ENCODE data around the gene PPM1G. TPM values are rescaled to one million over a fixed set of nuclear protein-coding genes. Genes with fewer than 3 reads are reported as not detected.
A peak's percentile ranks its signal among the peaks of the same experiment; 100 is the strongest.

PPM1G gene
- total and polyA plus RNA-seq, 2 experiments from 2014 or later: 183 to 201 TPM

DNA sequence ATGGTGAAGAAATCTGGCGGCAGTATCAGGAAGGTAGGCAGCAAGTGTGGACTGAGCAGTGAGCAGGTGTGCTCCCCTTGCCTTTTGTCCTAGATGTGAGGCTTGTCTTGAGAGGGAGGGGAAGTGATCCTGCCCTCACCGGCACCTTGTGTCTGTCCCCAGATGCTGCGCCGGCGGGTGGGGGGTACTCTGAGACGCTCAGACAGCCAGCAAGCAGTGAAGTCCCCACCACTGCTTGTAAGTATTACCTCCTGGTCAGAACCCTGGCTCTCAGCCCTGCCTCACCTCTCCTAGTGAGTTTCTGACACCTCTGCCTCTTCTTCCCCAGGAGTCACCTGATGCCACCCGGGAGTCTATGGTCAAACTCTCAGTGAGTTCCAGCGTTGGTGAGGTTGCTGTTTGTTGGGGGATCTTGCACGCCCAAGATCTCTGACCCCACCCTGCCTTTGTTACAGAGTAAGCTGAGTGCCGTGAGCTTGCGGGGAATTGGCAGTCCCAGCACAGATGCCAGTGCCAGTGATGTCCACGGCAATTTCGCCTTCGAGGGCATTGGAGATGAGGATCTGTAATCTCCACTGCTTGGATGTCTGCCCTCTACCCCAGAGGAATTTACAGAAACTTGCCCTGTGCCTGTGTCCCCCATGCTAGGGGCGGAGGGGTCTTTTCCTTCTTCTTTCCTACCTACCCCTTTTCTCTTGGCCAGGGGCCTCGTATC, 33.1 kb downstream of the PPM1G start:
- ATAC-seq (no peak), DNase-seq (ENCODE audit: low spot score) (no peak)
- Histone ChIP-seq H3K4me2 (no peak overlapping the region), H3K9me2 (ENCODE audit: insufficient read depth) (no peaks in the 10 kb centered on the region), H3K4me3 (no peak overlapping the region), H3K36me3 (ENCODE audit: insufficient read depth) (peaks cover 21% of the 10 kb centered on the region; the same call in 1 of the 2 replicates), H3K27ac (ENCODE audit: low read depth) (no peak overlapping the region), H3F3A (replicated peaks; ENCODE audit: low read depth) (peaks cover 25% of the 10 kb centered on the region), H2AFZ (no peak overlapping the region), H3K79me2 (replicated peaks; ENCODE audit: insufficient read depth) (peaks cover 30% of the 10 kb centered on the region), H3K27me3 (ENCODE audit: insufficient read depth) (no peaks in the 10 kb centered on the region), H3K4me1 (ENCODE audit: insufficient read depth) (peaks cover 22% of the 10 kb centered on the region), H4K20me1 (replicated peaks; ENCODE audit: insufficient read depth) (no peaks in the 10 kb centered on the region; the same call in 1 of the 2 replicates)
- H3K4me3 Mint-ChIP-seq: no peak overlapping the region
- no peak overlapping the region for H3K27ac Mint-ChIP-seq
- TF ChIP-seq, protein P1, sequence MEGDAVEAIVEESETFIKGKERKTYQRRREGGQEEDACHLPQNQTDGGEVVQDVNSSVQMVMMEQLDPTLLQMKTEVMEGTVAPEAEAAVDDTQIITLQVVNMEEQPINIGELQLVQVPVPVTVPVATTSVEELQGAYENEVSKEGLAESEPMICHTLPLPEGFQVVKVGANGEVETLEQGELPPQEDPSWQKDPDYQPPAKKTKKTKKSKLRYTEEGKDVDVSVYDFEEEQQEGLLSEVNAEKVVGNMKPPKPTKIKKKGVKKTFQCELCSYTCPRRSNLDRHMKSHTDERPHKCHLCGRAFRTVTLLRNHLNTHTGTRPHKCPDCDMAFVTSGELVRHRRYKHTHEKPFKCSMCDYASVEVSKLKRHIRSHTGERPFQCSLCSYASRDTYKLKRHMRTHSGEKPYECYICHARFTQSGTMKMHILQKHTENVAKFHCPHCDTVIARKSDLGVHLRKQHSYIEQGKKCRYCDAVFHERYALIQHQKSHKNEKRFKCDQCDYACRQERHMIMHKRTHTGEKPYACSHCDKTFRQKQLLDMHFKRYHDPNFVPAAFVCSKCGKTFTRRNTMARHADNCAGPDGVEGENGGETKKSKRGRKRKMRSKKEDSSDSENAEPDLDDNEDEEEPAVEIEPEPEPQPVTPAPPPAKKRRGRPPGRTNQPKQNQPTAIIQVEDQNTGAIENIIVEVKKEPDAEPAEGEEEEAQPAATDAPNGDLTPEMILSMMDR (conservative IDR thresholded peaks at IDR 0.05; ENCODE audit: low read depth in 2 of 2): no peak
- TF ChIP-seq POLR2AphosphoS5 (IDR thresholded peaks at IDR 0.05; ENCODE audit: low read depth): peak; percentile 5; the same call in 1 of the 2 replicates
- peaks cover 28% of the 10 kb centered on the region for H3K4me1 Mint-ChIP-seq
- peaks cover 74% of the 10 kb centered on the region for H3K36me3 Mint-ChIP-seq (ENCODE audit: low read depth)
- H3K9me3 Mint-ChIP-seq: no peaks in the 10 kb centered on the region
- H3K27me3 Mint-ChIP-seq (ENCODE audit: insufficient read depth, low read depth, poor library complexity): peaks cover 27% of the 10 kb centered on the region

DNA sequence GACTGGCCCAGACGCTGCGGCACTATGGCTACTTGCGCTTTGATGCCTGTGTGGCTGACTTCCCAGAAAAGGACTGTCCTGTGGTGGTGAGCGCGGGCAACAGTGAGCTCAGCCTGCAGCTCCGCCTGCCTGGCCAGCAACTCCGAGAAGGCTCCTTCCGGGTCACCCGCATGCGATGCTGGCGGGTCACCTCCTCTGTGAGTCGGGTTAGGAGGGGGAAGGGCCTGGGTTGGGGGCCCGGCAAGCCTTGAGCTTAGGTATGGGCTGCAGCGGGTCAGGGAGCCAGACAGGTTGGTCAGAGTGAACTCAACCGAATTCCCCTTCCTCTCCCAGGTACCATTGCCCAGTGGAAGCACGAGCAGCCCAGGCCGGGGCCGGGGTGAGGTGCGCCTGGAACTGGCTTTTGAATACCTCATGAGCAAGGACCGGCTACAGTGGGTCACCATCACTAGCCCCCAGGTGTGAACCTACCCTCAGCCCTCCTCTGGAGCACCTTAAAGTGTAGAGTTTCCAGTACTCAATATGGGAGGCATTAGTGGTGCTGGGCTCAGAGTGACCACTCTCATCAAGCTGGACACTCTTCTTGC, 33.8 kb downstream of the PPM1G start:
- no peak for ATAC-seq
- no peaks in the 10 kb centered on the region for H3K9me3 Mint-ChIP-seq
- Histone ChIP-seq H3K4me1 (ENCODE audit: insufficient read depth) (peaks cover 22% of the 10 kb centered on the region), H3K79me2 (replicated peaks; ENCODE audit: insufficient read depth) (peaks cover 33% of the 10 kb centered on the region), H3F3A (replicated peaks; ENCODE audit: low read depth) (peaks cover 20% of the 10 kb centered on the region; the same call in 1 of the 2 replicates), H2AFZ (no peak overlapping the region), H3K27me3 (ENCODE audit: insufficient read depth) (no peaks in the 10 kb centered on the region), H3K4me3 (no peak overlapping the region), H3K9me2 (ENCODE audit: insufficient read depth) (no peaks in the 10 kb centered on the region), H3K4me2 (no peak overlapping the region), H4K20me1 (replicated peaks; ENCODE audit: insufficient read depth) (no peaks in the 10 kb centered on the region; the same call in 1 of the 2 replicates), H3K27ac (ENCODE audit: low read depth) (no peak overlapping the region), H3K36me3 (ENCODE audit: insufficient read depth) (peaks cover 21% of the 10 kb centered on the region; the same call in 1 of the 2 replicates)
- no peak for DNase-seq (ENCODE audit: low spot score)
- H3K4me1 Mint-ChIP-seq: peaks cover 24% of the 10 kb centered on the region
- peaks cover 22% of the 10 kb centered on the region for H3K27me3 Mint-ChIP-seq (ENCODE audit: insufficient read depth, low read depth, poor library complexity)
- TF ChIP-seq, protein P1 (conservative IDR thresholded peaks at IDR 0.05; ENCODE audit: low read depth in 2 of 2): no peak
- TF ChIP-seq POLR2AphosphoS5 (IDR thresholded peaks at IDR 0.05; ENCODE audit: low read depth): 0 out of 2 replicates have a peak, but pooled peaks have one; percentile 9
- H3K27ac Mint-ChIP-seq: no peak overlapping the region
- peaks cover 68% of the 10 kb centered on the region for H3K36me3 Mint-ChIP-seq (ENCODE audit: low read depth)
- H3K4me3 Mint-ChIP-seq: no peak overlapping the region; the same call in 2 of the 3 replicates

DNA sequence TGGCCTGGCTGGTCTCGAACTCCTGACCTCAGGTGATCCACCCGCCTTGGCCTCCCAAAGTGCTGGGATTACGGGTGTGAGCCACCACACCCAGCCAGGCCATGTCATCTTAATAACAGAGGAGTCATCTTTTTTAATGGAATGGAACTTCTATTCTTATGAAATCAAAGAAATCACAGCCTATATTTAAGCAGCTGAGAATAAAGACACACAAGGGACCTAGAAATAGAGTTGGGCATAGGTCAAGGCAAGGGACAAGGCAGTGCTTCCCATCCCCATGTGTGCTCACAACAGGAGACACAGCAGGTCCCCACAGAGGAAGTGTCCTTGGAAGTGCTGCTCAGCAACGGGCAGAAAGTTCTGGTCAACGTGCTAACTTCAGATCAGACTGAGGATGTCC, 35.8 kb downstream of the PPM1G start:
- no peak overlapping the region for H3K4me2 ChIP-seq
- no peak overlapping the region for H3K4me3 Mint-ChIP-seq
- H3K27me3 Mint-ChIP-seq (ENCODE audit: insufficient read depth, low read depth, poor library complexity): peaks cover 25% of the 10 kb centered on the region
- no peak overlapping the region; the same call in 1 of the 2 replicates for H3K27ac Mint-ChIP-seq
- ATAC-seq (no peak), DNase-seq (ENCODE audit: low spot score) (no peak)
- peaks cover 24% of the 10 kb centered on the region for H3K4me1 Mint-ChIP-seq
- H3K27me3 ChIP-seq (ENCODE audit: insufficient read depth): no peaks in the 10 kb centered on the region
- peaks cover 20% of the 10 kb centered on the region for H3K4me1 ChIP-seq (ENCODE audit: insufficient read depth)
- H3K27ac ChIP-seq (ENCODE audit: low read depth): no peak overlapping the region
- H3K9me3 Mint-ChIP-seq: no peaks in the 10 kb centered on the region
- no peak overlapping the region for H3K4me3 ChIP-seq
- peaks cover 67% of the 10 kb centered on the region for H3K36me3 Mint-ChIP-seq (ENCODE audit: low read depth)
- no peaks in the 10 kb centered on the region for H3K9me2 ChIP-seq (ENCODE audit: insufficient read depth)
- peaks cover 32% of the 10 kb centered on the region for H3K79me2 ChIP-seq (replicated peaks; ENCODE audit: insufficient read depth)
- no peaks in the 10 kb centered on the region; the same call in 1 of the 2 replicates for H4K20me1 ChIP-seq (replicated peaks; ENCODE audit: insufficient read depth)
- peaks cover 22% of the 10 kb centered on the region; the same call in 1 of the 2 replicates for H3K36me3 ChIP-seq (ENCODE audit: insufficient read depth)
- peaks cover 13% of the 10 kb centered on the region; the same call in 1 of the 2 replicates for H3F3A ChIP-seq (replicated peaks; ENCODE audit: low read depth)
- no peak overlapping the region for H2AFZ ChIP-seq
- TF ChIP-seq NANOG (IDR thresholded peaks at IDR 0.05; ENCODE audit: borderline replicate concordance): no peak
- TF ChIP-seq, protein P1 (conservative IDR thresholded peaks at IDR 0.05; ENCODE audit: low read depth in 2 of 2): no peak
- TF ChIP-seq POLR2AphosphoS5 (IDR thresholded peaks at IDR 0.05; ENCODE audit: low read depth): no peak
- TF ChIP-seq EZH2phosphoT487 (IDR thresholded peaks at IDR 0.05; ENCODE audit: unreplicated experiment): no peak
- no peak for TF ChIP-seq ZNF114 (CRISPR knock-in tag; IDR thresholded peaks at IDR 0.05)
- no peak for TF ChIP-seq CREB1 (CRISPR knock-in tag; IDR thresholded peaks at IDR 0.05; ENCODE audit: low read depth)

All from GM23338 (cell line).